ENCODE results near the gene FBXO38. TPM values are rescaled to one million over a fixed set of nuclear protein-coding genes. Genes with fewer than 3 reads are reported as not detected.

Gene FBXO38
- total RNA-seq, result 59.7 and 69.2 TPM in 2 replicates

GRCh38 chr5:148383564-148384379 lies at the start of gene FBXO38:
TSS of gene FBXO38 (plus strand) at chr5:148383958. CDS start at chr5:148394777, 10,819 bp downstream.

GRCh38 chr5:148335259-148335658 lies 48.5 kb upstream of the FBXO38 start, which contains the start of gene SPINK9:
TSS of gene SPINK9 (plus strand) at chr5:148335559. CDS start at chr5:148335614, 55 bp downstream.

Other genes starting within 250 kb of the FBXO38 start
- not detected in 2 replicates for gene SPINK14, start 215.4 kb upstream of the FBXO38 start, total RNA-seq
- gene SPINK6, start 180.9 kb upstream of the FBXO38 start, total RNA-seq, result not detected in 2 replicates
- not detected in 2 replicates for gene MARCOL, start 145.4 kb upstream of the FBXO38 start, total RNA-seq
- gene SPINK13, start 115.2 kb upstream of the FBXO38 start, total RNA-seq, result not detected in 2 replicates
- not detected in 2 replicates for gene SPINK7, start 71.5 kb upstream of the FBXO38 start, total RNA-seq
- not detected in 2 replicates for gene SPINK9, start 48.4 kb upstream of the FBXO38 start, total RNA-seq